Stimulated activated memory B cell treated with anti-CD40 and anti-IgM and Interleukin-4, amounts not matched to agents 10 μg/mL and 1 μg/mL and 100 μg/mL, for 72 hours (primary cell): ENCODE data around the gene MSRB2.

ENCODE experiments used
- ATAC-seq: fragments of 150-1000 bp; cut with Tn5 transposase; 2 replicates; pipeline ENCODE4 v1.10.0; 2021
- H3K27ac Mint-ChIP-seq: one replicate; pipeline ENCODE4 v1.8.0; 2022; ENCODE audit warnings: mild to moderate bottlenecking, mixed read lengths
- H3K27me3 Mint-ChIP-seq: one replicate; pipeline ENCODE4 v1.8.0; 2022; ENCODE audit warnings: mixed read lengths
- H3K36me3 Mint-ChIP-seq: one replicate; pipeline ENCODE4 v1.8.0; 2022; ENCODE audit warnings: mixed read lengths
- H3K4me1 Mint-ChIP-seq: one replicate; pipeline ENCODE4 v1.8.0; 2022; ENCODE audit warnings: mixed read lengths
- H3K4me3 Mint-ChIP-seq: one replicate; pipeline ENCODE4 v1.8.0; 2022; ENCODE audit warnings: mild to moderate bottlenecking, moderate library complexity, mixed read lengths
- H3K9me3 Mint-ChIP-seq: one replicate; pipeline ENCODE4 v1.8.0; 2022; ENCODE audit warnings: mixed read lengths

The MSRB2 gene

GRCh38 chr10:23088609-23089008 lies 6.8 kb upstream of the MSRB2 start:
- no peaks in the 10 kb centered on the region for H3K27me3 Mint-ChIP-seq
- H3K4me1 Mint-ChIP-seq: no peaks in the 10 kb centered on the region
- H3K36me3 Mint-ChIP-seq: no peaks in the 10 kb centered on the region
- peaks cover 11% of the 10 kb centered on the region for H3K9me3 Mint-ChIP-seq
- no peak overlapping the region for H3K27ac Mint-ChIP-seq
- H3K4me3 Mint-ChIP-seq: no peak overlapping the region
- ATAC-seq: no peak

- H3K4me1 Mint-ChIP-seq: peaks cover 30% of the 10 kb centered on the region
- no peaks in the 10 kb centered on the region for H3K36me3 Mint-ChIP-seq
- peak overlapping the region; percentile 89 for H3K27ac Mint-ChIP-seq
- no peaks in the 10 kb centered on the region for H3K27me3 Mint-ChIP-seq
- ATAC-seq: no peak
- peaks cover 7% of the 10 kb centered on the region for H3K9me3 Mint-ChIP-seq
- peak overlapping the region; percentile 85 for H3K4me3 Mint-ChIP-seq
These were observed 484 bp upstream of the MSRB2 start for GRCh38 chr10:23094786-23095403.

- Mint-ChIP-seq H3K27ac (peak overlapping the region; percentile 89), H3K36me3 (peaks cover 8% of the 10 kb centered on the region), H3K27me3 (no peaks in the 10 kb centered on the region), H3K4me3 (peak overlapping the region; percentile 85), H3K4me1 (peaks cover 30% of the 10 kb centered on the region), H3K9me3 (peaks cover 7% of the 10 kb centered on the region)
- peak; percentile 66 for ATAC-seq
These were observed 805 bp downstream of the MSRB2 start for GRCh38 chr10:23095966-23096801.

GRCh38 chr10:23096802-23097549 lies 1.6 kb downstream of the MSRB2 start:
- no peak overlapping the region for H3K27ac Mint-ChIP-seq
- peaks cover 5% of the 10 kb centered on the region for H3K9me3 Mint-ChIP-seq
- no peak for ATAC-seq
- H3K27me3 Mint-ChIP-seq: no peaks in the 10 kb centered on the region
- peak overlapping the region; percentile 85 for H3K4me3 Mint-ChIP-seq
- peaks cover 10% of the 10 kb centered on the region for H3K36me3 Mint-ChIP-seq
- peaks cover 30% of the 10 kb centered on the region for H3K4me1 Mint-ChIP-seq

GRCh38 chr10:23099079-23099478 lies 3.7 kb downstream of the MSRB2 start:
- Mint-ChIP-seq H3K4me1 (peaks cover 30% of the 10 kb centered on the region), H3K36me3 (peaks cover 15% of the 10 kb centered on the region), H3K27me3 (no peaks in the 10 kb centered on the region), H3K27ac (no peak overlapping the region), H3K4me3 (no peak overlapping the region), H3K9me3 (peaks cover 6% of the 10 kb centered on the region)
- ATAC-seq: no peak

- Mint-ChIP-seq H3K27ac (no peak overlapping the region), H3K9me3 (peaks cover 6% of the 10 kb centered on the region), H3K4me3 (no peak overlapping the region)
These were observed 4.4 kb downstream of the MSRB2 start for GRCh38 chr10:23099816-23100215.

GRCh38 chr10:23100331-23101030 lies 5.1 kb downstream of the MSRB2 start:
- ATAC-seq: no peak
- Mint-ChIP-seq H3K36me3 (peaks cover 29% of the 10 kb centered on the region), H3K4me1 (peaks cover 17% of the 10 kb centered on the region), H3K27me3 (no peaks in the 10 kb centered on the region), H3K4me3 (no peak overlapping the region), H3K9me3 (peaks cover 6% of the 10 kb centered on the region), H3K27ac (no peak overlapping the region)

More at GRCh38 chr10:23099816-23100215, 4.4 kb downstream of the MSRB2 start:
- peaks cover 22% of the 10 kb centered on the region for H3K36me3 Mint-ChIP-seq
- peaks cover 22% of the 10 kb centered on the region for H3K4me1 Mint-ChIP-seq
- ATAC-seq: no peak
- no peaks in the 10 kb centered on the region for H3K27me3 Mint-ChIP-seq

GRCh38 chr10:23106331-23107072 lies 11.1 kb downstream of the MSRB2 start:
- ATAC-seq: no peak
- H3K4me1 Mint-ChIP-seq: peaks cover 5% of the 10 kb centered on the region
- peaks cover 41% of the 10 kb centered on the region for H3K36me3 Mint-ChIP-seq
- no peak overlapping the region for H3K27ac Mint-ChIP-seq
- H3K4me3 Mint-ChIP-seq: no peak overlapping the region
- H3K9me3 Mint-ChIP-seq: peaks cover 3% of the 10 kb centered on the region
- H3K27me3 Mint-ChIP-seq: no peaks in the 10 kb centered on the region

GRCh38 chr10:23110722-23111516 lies 15.5 kb downstream of the MSRB2 start:
- Mint-ChIP-seq H3K9me3 (no peaks in the 10 kb centered on the region), H3K4me1 (peaks cover 5% of the 10 kb centered on the region), H3K4me3 (no peak overlapping the region), H3K27ac (no peak overlapping the region), H3K36me3 (peaks cover 38% of the 10 kb centered on the region), H3K27me3 (no peaks in the 10 kb centered on the region)
- no peak for ATAC-seq

- Mint-ChIP-seq H3K27ac (no peak overlapping the region), H3K4me1 (peaks cover 5% of the 10 kb centered on the region), H3K9me3 (no peaks in the 10 kb centered on the region), H3K27me3 (no peaks in the 10 kb centered on the region), H3K4me3 (no peak overlapping the region), H3K36me3 (peaks cover 37% of the 10 kb centered on the region)
- ATAC-seq: no peak
These were observed 16.3 kb downstream of the MSRB2 start for GRCh38 chr10:23111517-23112286.

GRCh38 chr10:23114228-23114850 lies 19.0 kb downstream of the MSRB2 start:
- Mint-ChIP-seq H3K27ac (no peak overlapping the region), H3K9me3 (no peaks in the 10 kb centered on the region), H3K36me3 (peaks cover 33% of the 10 kb centered on the region), H3K27me3 (no peaks in the 10 kb centered on the region), H3K4me3 (no peak overlapping the region), H3K4me1 (no peaks in the 10 kb centered on the region)
- no peak for ATAC-seq

GRCh38 chr10:23116486-23117205 lies 21.3 kb downstream of the MSRB2 start:
- Mint-ChIP-seq H3K4me1 (no peaks in the 10 kb centered on the region), H3K4me3 (no peak overlapping the region), H3K27me3 (no peaks in the 10 kb centered on the region), H3K27ac (no peak overlapping the region), H3K9me3 (no peaks in the 10 kb centered on the region), H3K36me3 (peaks cover 43% of the 10 kb centered on the region)
- ATAC-seq: no peak
